H9 (cell line): Measurements from ENCODE around the gene DRGX. TPM values are rescaled to one million over a fixed set of nuclear protein-coding genes. Genes with fewer than 3 reads are reported as not detected.

Source experiments
- DNase-seq: peaks from one replicate; pipeline ENCODE4 v3.0.0-alpha.2; 2017
- H2AFZ ChIP-seq: one replicate; pipeline ENCODE4 v1.6.1; 2013; ENCODE audit warnings: mild to moderate bottlenecking, low read length, control low read depth, moderate library complexity
- H2AK5ac ChIP-seq: 2 replicates; pipeline ENCODE4 v1.6.1; 2013; ENCODE audit warnings: low read length, control low read depth, mixed read lengths; ENCODE audit not compliant: insufficient read length
- H2BK120ac ChIP-seq: one replicate; pipeline ENCODE4 v1.6.1; 2013; ENCODE audit warnings: low read depth, mild to moderate bottlenecking, low read length, control low read depth, inconsistent platforms; ENCODE audit not compliant: poor library complexity, severe bottlenecking
- H2BK12ac ChIP-seq: 2 replicates; pipeline ENCODE4 v1.6.1; 2013; ENCODE audit warnings: low read length, control low read depth, mixed read lengths, low read depth; ENCODE audit not compliant: insufficient read length
- H2BK15ac ChIP-seq: 2 replicates; pipeline ENCODE4 v1.6.1; 2013; ENCODE audit warnings: low read depth, low read length, control low read depth
- H2BK20ac ChIP-seq: one replicate; pipeline ENCODE4 v1.6.1; 2013; ENCODE audit warnings: low read depth, mild to moderate bottlenecking, low read length, control low read depth, inconsistent platforms; ENCODE audit not compliant: poor library complexity, severe bottlenecking
- H2BK5ac ChIP-seq: 2 replicates; pipeline ENCODE4 v1.6.1; 2013; ENCODE audit warnings: low read length, control low read depth, mixed read lengths; ENCODE audit not compliant: insufficient read length
- H3K14ac ChIP-seq: 2 replicates; pipeline ENCODE4 v1.6.1; 2013; ENCODE audit warnings: low read length, control low read depth; ENCODE audit not compliant: insufficient read depth
- H3K18ac ChIP-seq: 2 replicates; pipeline ENCODE4 v1.6.1; 2013; ENCODE audit warnings: low read depth, mild to moderate bottlenecking, mixed read lengths, low read length, control low read depth; ENCODE audit not compliant: insufficient read length
- H3K23ac ChIP-seq: 2 replicates; pipeline ENCODE4 v1.6.1; 2013; ENCODE audit warnings: low read length, control low read depth, mixed read lengths, low read depth; ENCODE audit not compliant: insufficient read length
- H3K23me2 ChIP-seq: 2 replicates; pipeline ENCODE4 v1.6.1; 2013; ENCODE audit warnings: low read depth, mild to moderate bottlenecking, mixed read lengths, low read length, control low read depth; ENCODE audit not compliant: insufficient read length, poor library complexity, severe bottlenecking
- H3K27ac ChIP-seq: 2 replicates; pipeline ENCODE4 v1.5.1; 2013; ENCODE audit warnings: low read length, control low read depth, mixed read lengths, low read depth; ENCODE audit not compliant: insufficient read length
- H3K27me3 ChIP-seq: 2 replicates; pipeline ENCODE4 v1.6.1; 2013; ENCODE audit warnings: low read length, control low read depth, inconsistent platforms; ENCODE audit not compliant: insufficient read depth
- H3K4ac ChIP-seq: 2 replicates; pipeline ENCODE4 v1.6.1; 2013; ENCODE audit warnings: low read depth, mild to moderate bottlenecking, control low read depth, inconsistent platforms, low read length, moderate library complexity
- H3K4me1 ChIP-seq: 2 replicates; pipeline ENCODE4 v1.6.1; 2013; ENCODE audit warnings: low read length, control low read depth, inconsistent platforms; ENCODE audit not compliant: insufficient read depth
- H3K4me2 ChIP-seq: 2 replicates; pipeline ENCODE4 v1.6.1; 2013; ENCODE audit warnings: low read length, control low read depth, mixed read lengths; ENCODE audit not compliant: insufficient read length, insufficient read depth
- H3K56ac ChIP-seq: 2 replicates; pipeline ENCODE4 v1.6.1; 2013; ENCODE audit warnings: low read depth, mild to moderate bottlenecking, mixed read lengths, low read length, control low read depth; ENCODE audit not compliant: insufficient read length
- H3K79me1 ChIP-seq: 2 replicates; pipeline ENCODE4 v1.6.1; 2013; ENCODE audit warnings: low read depth, mild to moderate bottlenecking, moderate library complexity, low read length, control low read depth, inconsistent platforms; ENCODE audit not compliant: insufficient read depth, poor library complexity, severe bottlenecking
- H3K79me2 ChIP-seq: 2 replicates; pipeline ENCODE4 v1.6.1; 2013; ENCODE audit warnings: low read length, control low read depth, inconsistent platforms; ENCODE audit not compliant: insufficient read depth
- H3K9ac ChIP-seq: 2 replicates; pipeline ENCODE4 v1.6.1; 2013; ENCODE audit warnings: low read length, control low read depth, mixed read lengths; ENCODE audit not compliant: insufficient read length; ENCODE audit errors: extremely low read depth
- H3K9me3 ChIP-seq: one replicate; pipeline ENCODE4 v1.6.1; 2013; ENCODE audit warnings: low read depth, low read length, inconsistent platforms; ENCODE audit not compliant: control insufficient read depth
- H3T11ph ChIP-seq: one replicate; pipeline ENCODE4 v1.6.1; 2013; ENCODE audit warnings: mild to moderate bottlenecking, low read length, control low read depth, inconsistent platforms
- H4K20me1 ChIP-seq: one replicate; pipeline ENCODE4 v1.6.1; 2013; ENCODE audit not compliant: control insufficient read depth, insufficient read length, insufficient read depth
- H4K5ac ChIP-seq: 2 replicates; pipeline ENCODE4 v1.6.1; 2013; ENCODE audit warnings: low read depth, mild to moderate bottlenecking, mixed read lengths, low read length, control low read depth; ENCODE audit not compliant: insufficient read length
- H4K8ac ChIP-seq: replicated peaks from 2 replicates; pipeline ENCODE4 v1.6.1; 2013; ENCODE audit warnings: low read length, control low read depth, mixed read lengths, low read depth; ENCODE audit not compliant: insufficient read length
- H4K91ac ChIP-seq: 2 replicates; pipeline ENCODE4 v1.6.1; 2013; ENCODE audit warnings: low read depth, mild to moderate bottlenecking, moderate library complexity, mixed read lengths, low read length, control low read depth; ENCODE audit not compliant: insufficient read length
- H3K27ac Mint-ChIP-seq, 3 experiments: 2 replicates in 2 of 3; 3 replicates in 1 of 3; pipeline ENCODE4 v1.8.0; 2020 to 2021; ENCODE audit warnings: mixed read lengths in 3 of 3, mild to moderate bottlenecking in 1 of 3, moderate library complexity in 1 of 3
- H3K27me3 Mint-ChIP-seq: 2 replicates; pipeline ENCODE4 v1.8.0; 2021; ENCODE audit warnings: low read depth, mild to moderate bottlenecking, moderate library complexity, mixed read lengths
- H3K36me3 Mint-ChIP-seq, 3 experiments: 2 replicates in 2 of 3; 3 replicates in 1 of 3; pipeline ENCODE4 v1.8.0; 2020 to 2021; ENCODE audit warnings: low read depth in 3 of 3, mixed read lengths in 3 of 3; ENCODE audit not compliant: insufficient read depth in 1 of 3
- H3K4me1 Mint-ChIP-seq, 2 experiments: 2 replicates each; pipeline ENCODE4 v1.8.0; 2020; ENCODE audit warnings: mixed read lengths in 2 of 2
- H3K4me3 Mint-ChIP-seq, 2 experiments: 2 replicates in 1 of 2; 3 replicates in 1 of 2; pipeline ENCODE4 v1.8.0; 2020 to 2021; ENCODE audit warnings: mild to moderate bottlenecking in 2 of 2, mixed read lengths in 2 of 2, moderate library complexity in 1 of 2
- H3K9me3 Mint-ChIP-seq, 2 experiments: 2 replicates in 1 of 2; 3 replicates in 1 of 2; pipeline ENCODE4 v1.8.0; 2020; ENCODE audit warnings: mild to moderate bottlenecking in 2 of 2, mixed read lengths in 2 of 2, moderate library complexity in 1 of 2
- CTCF ChIP-seq: fragments of 200-600 bp; sonication (generic); conservative IDR thresholded peaks from 3 replicates; pipeline ENCODE4 v1.8.0; 2021; ENCODE audit warnings: antibody characterized with exemption, mild to moderate bottlenecking
- WGBS: extraction: QIAGEN DNeasy Blood & Tissue Kit; methylation state at CpG from one replicate; pipeline ENCODE4 v1.1.7; 2013; ENCODE audit warnings: missing lambda C conversion rate, low lambda C conversion rate, mixed read lengths; ENCODE audit not compliant: insufficient read length; ENCODE audit errors: extremely low coverage; 5-methylcytosine and 5-hydroxymethylcytosine counted together
- total RNA-seq: library from RNA; stranded (reverse); gene quantifications from 2 replicates; pipeline ENCODE4 v1.2.1, GENCODE V29; 2021

The DRGX gene
- total RNA-seq, 1 experiment from 2014 or later: not detected

- no peaks in the 10 kb centered on the region for H3K79me2 ChIP-seq
- H3K27me3 ChIP-seq: no peaks in the 10 kb centered on the region
- no peak overlapping the region for H2BK20ac ChIP-seq
- H3K18ac ChIP-seq: no peak overlapping the region
- no peak overlapping the region for H3K23ac ChIP-seq
- no peak overlapping the region for H2BK15ac ChIP-seq
- no peak overlapping the region for H3K4ac ChIP-seq
- no peak overlapping the region for H2AK5ac ChIP-seq
- Mint-ChIP-seq H3K4me1 (peaks cover 4 to 9% of the 10 kb centered on the region in 2 experiments; a peak in 3 of 4 replicates), H3K9me3 (peaks cover 3% of the 10 kb centered on the region in 2 experiments; a peak in 3 of 5 replicates), H3K4me3 (no peak overlapping the region), H3K36me3 (no peaks in the 10 kb centered on the region), H3K27me3 (peaks cover 9% of the 10 kb centered on the region), H3K27ac (no peak overlapping the region)
- H3K9ac ChIP-seq: no peak overlapping the region
- no peak overlapping the region for H4K8ac ChIP-seq
- no peak overlapping the region for H4K91ac ChIP-seq
- no peak for TF ChIP-seq CTCF
- no peak overlapping the region for H2BK120ac ChIP-seq
- H3K23me2 ChIP-seq: no peaks in the 10 kb centered on the region
- H3K9me3 ChIP-seq: no peaks in the 10 kb centered on the region
- no peak overlapping the region for H3T11ph ChIP-seq
- no peaks in the 10 kb centered on the region for H4K20me1 ChIP-seq
- no peak overlapping the region for H3K14ac ChIP-seq
- no peak for DNase-seq
- WGBS: no CpG with 5 or more reads among the region's 6 CpGs
- H4K5ac ChIP-seq: no peak overlapping the region
- H3K79me1 ChIP-seq: no peaks in the 10 kb centered on the region
- no peak overlapping the region for H3K56ac ChIP-seq
- no peak overlapping the region for H2BK5ac ChIP-seq
- H3K27ac ChIP-seq: no peak overlapping the region
- no peaks in the 10 kb centered on the region for H3K4me1 ChIP-seq
- no peak overlapping the region for H2BK12ac ChIP-seq
- H3K4me2 ChIP-seq: no peak overlapping the region
- H2AFZ ChIP-seq: no peak overlapping the region
These were observed 22.1 kb upstream of the DRGX start for GRCh38 chr10:49418053-49418326.
